Activated naive CD4-positive, alpha-beta T cell treated with anti-CD3 and anti-CD28 coated beads, Interleukin-2, amount 50 U/mL, for 72 hours (primary cell): Measurements from ENCODE around the gene APPBP2. TPM values are rescaled to one million over a fixed set of nuclear protein-coding genes. Genes with fewer than 3 reads are reported as not detected.

ENCODE experiments used
- ATAC-seq, 2 donors: fragments of 150-1000 bp; cut with Tn5 transposase; 2 replicates each; pipeline ENCODE4 v1.10.0; 2021; ENCODE audit warnings: mild to moderate bottlenecking in 2 of 2, moderate library complexity in 2 of 2
- DNase-seq, 2 donors: peaks; one replicate each; pipeline ENCODE4 v3.0.0; 2021 to 2022; ENCODE audit warnings: low spot score in 2 of 2
- H3K27ac Mint-ChIP-seq, 2 donors: one replicate each; pipeline ENCODE4 v1.8.0; 2022; ENCODE audit warnings: mild to moderate bottlenecking in 2 of 2, mixed read lengths in 2 of 2
- H3K36me3 Mint-ChIP-seq, 2 donors: one replicate each; pipeline ENCODE4 v1.8.0; 2022; ENCODE audit warnings: mixed read lengths in 2 of 2
- H3K9me3 Mint-ChIP-seq, 2 donors: one replicate each; pipeline ENCODE4 v1.8.0; 2022; ENCODE audit warnings: mixed read lengths in 2 of 2
- total RNA-seq, 2 donors: library from RNA; stranded (reverse); gene quantifications; one replicate each; pipeline ENCODE4 v1.2.3, GENCODE V29; 2022

The APPBP2 gene
- total RNA-seq, 2 donors from 2014 or later, result 24.5 to 28.8 TPM

- peak overlapping the region; percentile 2 to 22 for H3K27ac Mint-ChIP-seq
- peaks cover 3 to 4% of the 10 kb centered on the region in 2 donors for H3K9me3 Mint-ChIP-seq
- DNase-seq (no peak), ATAC-seq (no peak)
- H3K36me3 Mint-ChIP-seq, result peaks cover 6 to 25% of the 10 kb centered on the region in 2 donors
These were observed 54.6 kb downstream of the APPBP2 start for GRCh38 chr17:60471451-60471850.

DNA sequence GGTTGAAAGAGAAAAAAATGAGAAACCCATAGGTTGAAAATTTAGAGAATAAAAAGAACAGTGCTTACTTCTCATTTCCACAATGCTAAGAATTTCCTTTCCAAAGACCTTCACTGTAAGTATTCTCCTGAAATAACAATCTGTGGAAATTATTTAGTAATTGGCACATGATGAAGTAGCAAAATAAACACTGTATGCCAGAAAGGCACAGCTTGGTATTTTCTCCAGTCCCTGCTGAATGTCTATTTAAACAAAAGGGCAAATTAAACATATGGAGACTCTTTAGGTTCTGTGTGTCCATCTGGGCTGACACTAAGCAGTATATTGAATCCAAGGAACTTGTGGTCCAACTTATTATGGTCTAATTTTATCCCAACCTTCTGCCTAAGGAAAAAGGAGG is 57.7 kb downstream of the APPBP2 start:
- H3K9me3 Mint-ChIP-seq, result peaks cover 3 to 4% of the 10 kb centered on the region in 2 donors
- no peak overlapping the region for H3K27ac Mint-ChIP-seq
- ATAC-seq (no peak), DNase-seq (no peak)
- H3K36me3 Mint-ChIP-seq, result peaks cover 6 to 25% of the 10 kb centered on the region in 2 donors

- DNase-seq (no peak), ATAC-seq (no peak)
- Mint-ChIP-seq H3K27ac (no peak overlapping the region), H3K36me3 (no peaks in the 10 kb centered on the region), H3K9me3 (no peaks in the 10 kb centered on the region)
These were observed 61.7 kb downstream of the APPBP2 start for GRCh38 chr17:60464343-60464742.

DNA sequence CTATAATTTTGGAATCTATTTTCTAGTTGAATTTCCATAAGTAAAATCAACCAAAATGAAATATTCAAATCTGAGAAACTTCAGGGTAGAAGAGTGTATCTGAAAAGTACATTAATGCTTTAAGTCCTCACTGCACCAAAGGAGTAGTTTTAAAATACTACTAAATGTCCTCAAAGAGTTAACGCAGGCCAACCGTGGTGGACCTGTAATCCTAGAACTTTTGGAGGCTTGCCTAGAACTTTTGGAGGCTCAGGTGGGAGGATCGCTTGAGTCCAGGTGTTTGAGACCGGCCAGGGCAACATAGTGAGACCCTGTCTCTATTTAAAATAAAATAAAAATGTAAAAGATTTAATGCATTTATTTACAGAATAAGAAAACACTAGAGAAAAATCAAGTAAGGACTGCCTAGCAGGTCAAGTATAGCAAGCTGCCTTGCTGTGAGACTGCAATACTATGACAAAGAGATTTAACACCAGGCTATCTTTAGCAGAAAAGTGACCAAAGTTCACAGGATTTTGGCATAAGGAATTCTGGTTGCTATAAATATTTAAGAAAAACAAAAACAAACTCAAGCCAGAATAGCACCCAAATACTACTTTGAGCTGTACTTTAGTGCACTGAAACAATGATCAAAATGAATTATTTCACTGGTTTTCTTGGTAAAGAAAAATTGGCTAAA is 62.7 kb downstream of the APPBP2 start:
- Mint-ChIP-seq H3K27ac (no peak overlapping the region), H3K36me3 (no peaks in the 10 kb centered on the region), H3K9me3 (no peaks in the 10 kb centered on the region)
- no peak for DNase-seq
- no peak for ATAC-seq

- peaks cover 9 to 14% of the 10 kb centered on the region in 2 donors for H3K36me3 Mint-ChIP-seq
- no peak overlapping the region for H3K27ac Mint-ChIP-seq
These were observed 64.5 kb downstream of the APPBP2 start for GRCh38 chr17:60461584-60461983.

DNA sequence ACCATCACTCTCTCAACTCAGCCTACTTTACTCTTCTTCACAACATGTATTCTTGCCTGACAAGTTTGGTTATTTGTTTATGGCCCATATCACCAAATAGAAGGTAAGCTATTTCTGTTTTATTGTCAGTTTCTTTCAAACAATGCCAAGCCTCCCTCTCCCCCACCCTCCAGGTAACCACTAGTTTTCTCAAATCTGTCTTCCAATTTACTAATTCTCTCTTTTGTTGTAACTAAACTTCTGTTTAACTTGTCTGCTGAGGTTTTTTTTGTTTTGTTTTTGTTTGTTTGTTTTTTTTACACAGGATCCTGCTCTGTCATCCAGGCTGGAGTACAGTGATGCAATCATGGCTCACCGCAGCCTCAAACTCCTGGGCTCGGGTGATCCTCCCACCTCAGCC is 68.9 kb downstream of the APPBP2 start:
- H3K36me3 Mint-ChIP-seq, result peaks cover 9 to 18% of the 10 kb centered on the region in 2 donors

More at GRCh38 chr17:60461584-60461983, 64.5 kb downstream of the APPBP2 start:
- H3K9me3 Mint-ChIP-seq, result no peaks in the 10 kb centered on the region
- ATAC-seq (no peak), DNase-seq (no peak)

GRCh38 chr17:60455378-60455777 is 70.7 kb downstream of the APPBP2 start:
- Mint-ChIP-seq H3K36me3 (peaks cover 9 to 18% of the 10 kb centered on the region in 2 donors), H3K27ac (no peak overlapping the region), H3K9me3 (no peaks in the 10 kb centered on the region)
- no peak for ATAC-seq
- DNase-seq, result no peak

More for the DNA sequence above, 68.9 kb downstream of the APPBP2 start:
- DNase-seq (no peak), ATAC-seq (no peak)
- Mint-ChIP-seq H3K27ac (peak overlapping the region in 1 of 2 donors; percentile 17), H3K9me3 (no peaks in the 10 kb centered on the region)

GRCh38 chr17:60451965-60452364 is 74.1 kb downstream of the APPBP2 start:
- no peak for ATAC-seq
- Mint-ChIP-seq H3K36me3 (peaks cover 0 to 7% of the 10 kb centered on the region in 2 donors), H3K27ac (no peak overlapping the region), H3K9me3 (no peaks in the 10 kb centered on the region)
- no peak for DNase-seq

DNA sequence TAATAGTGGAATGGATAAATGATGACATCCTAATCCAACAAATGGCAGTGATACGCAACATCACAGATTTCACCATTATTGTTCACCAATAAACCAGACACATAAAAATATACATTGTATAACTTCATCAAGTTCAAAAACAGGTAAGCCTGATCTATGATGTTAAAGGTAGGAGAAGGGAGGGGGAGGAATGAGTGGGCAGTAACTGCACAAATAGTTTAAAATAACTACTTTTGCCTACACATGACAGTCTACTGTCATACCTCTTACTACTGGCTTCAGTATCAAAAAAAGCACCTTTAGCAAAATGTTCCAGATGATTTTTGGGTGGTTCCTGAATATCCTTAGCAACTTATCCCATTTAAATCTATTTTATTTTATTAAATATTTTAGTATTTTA is 75.0 kb downstream of the APPBP2 start:
- no peak for ATAC-seq
- no peaks in the 10 kb centered on the region for H3K9me3 Mint-ChIP-seq

GRCh38 chr17:60447375-60447774 is 78.7 kb downstream of the APPBP2 start:
- Mint-ChIP-seq H3K9me3 (no peaks in the 10 kb centered on the region), H3K27ac (no peak overlapping the region), H3K36me3 (no peaks in the 10 kb centered on the region)
- ATAC-seq (no peak), DNase-seq (no peak)

More for the DNA sequence above, 75.0 kb downstream of the APPBP2 start:
- H3K27ac Mint-ChIP-seq, result no peak overlapping the region
- no peaks in the 10 kb centered on the region for H3K36me3 Mint-ChIP-seq
- DNase-seq, result no peak

DNA sequence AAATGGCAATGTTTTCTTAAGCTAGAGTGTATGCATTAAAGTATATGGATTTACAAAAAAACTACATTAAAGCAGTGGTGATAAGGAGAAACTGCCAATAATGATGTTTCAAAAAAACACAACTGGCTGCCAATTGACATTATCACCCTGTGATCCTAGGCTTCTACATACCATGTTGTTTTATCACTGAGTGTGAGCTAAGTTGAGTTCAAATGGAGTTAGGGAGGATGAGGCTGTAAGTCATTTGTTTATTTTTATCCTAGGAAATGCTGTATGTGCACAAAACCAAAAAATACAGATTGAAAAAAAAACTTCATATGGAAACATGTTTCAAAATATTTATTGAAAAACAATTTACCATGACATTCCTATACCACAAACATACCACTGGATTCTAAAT is 80.9 kb downstream of the APPBP2 start:
- H3K27ac Mint-ChIP-seq, result peak overlapping the region in 1 of 2 donors; percentile 4
- no peak for DNase-seq
- H3K36me3 Mint-ChIP-seq, result no peaks in the 10 kb centered on the region
- no peaks in the 10 kb centered on the region for H3K9me3 Mint-ChIP-seq
- no peak for ATAC-seq

DNA sequence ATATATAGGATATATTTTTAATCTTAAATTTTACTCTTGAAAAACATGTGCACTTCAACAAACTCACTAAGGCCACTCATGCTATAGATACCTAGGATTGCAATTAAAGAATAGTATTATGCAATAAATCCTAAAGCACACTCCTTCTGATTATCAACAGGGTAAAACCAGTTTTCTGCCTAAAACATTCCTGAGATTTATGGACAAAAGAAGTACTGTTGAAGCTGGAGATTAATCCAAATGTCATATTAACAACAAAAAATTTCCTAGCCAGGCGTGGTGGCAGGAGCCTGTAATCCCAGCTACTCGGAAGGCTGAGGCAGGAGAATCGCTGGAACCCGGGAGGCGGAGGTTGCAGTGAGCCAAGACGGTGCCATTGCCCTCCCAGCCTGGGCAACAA is 82.3 kb downstream of the APPBP2 start:
- H3K27ac Mint-ChIP-seq, result no peak overlapping the region
- H3K9me3 Mint-ChIP-seq, result no peaks in the 10 kb centered on the region
- H3K36me3 Mint-ChIP-seq, result no peaks in the 10 kb centered on the region
- ATAC-seq (no peak), DNase-seq (no peak)

DNA sequence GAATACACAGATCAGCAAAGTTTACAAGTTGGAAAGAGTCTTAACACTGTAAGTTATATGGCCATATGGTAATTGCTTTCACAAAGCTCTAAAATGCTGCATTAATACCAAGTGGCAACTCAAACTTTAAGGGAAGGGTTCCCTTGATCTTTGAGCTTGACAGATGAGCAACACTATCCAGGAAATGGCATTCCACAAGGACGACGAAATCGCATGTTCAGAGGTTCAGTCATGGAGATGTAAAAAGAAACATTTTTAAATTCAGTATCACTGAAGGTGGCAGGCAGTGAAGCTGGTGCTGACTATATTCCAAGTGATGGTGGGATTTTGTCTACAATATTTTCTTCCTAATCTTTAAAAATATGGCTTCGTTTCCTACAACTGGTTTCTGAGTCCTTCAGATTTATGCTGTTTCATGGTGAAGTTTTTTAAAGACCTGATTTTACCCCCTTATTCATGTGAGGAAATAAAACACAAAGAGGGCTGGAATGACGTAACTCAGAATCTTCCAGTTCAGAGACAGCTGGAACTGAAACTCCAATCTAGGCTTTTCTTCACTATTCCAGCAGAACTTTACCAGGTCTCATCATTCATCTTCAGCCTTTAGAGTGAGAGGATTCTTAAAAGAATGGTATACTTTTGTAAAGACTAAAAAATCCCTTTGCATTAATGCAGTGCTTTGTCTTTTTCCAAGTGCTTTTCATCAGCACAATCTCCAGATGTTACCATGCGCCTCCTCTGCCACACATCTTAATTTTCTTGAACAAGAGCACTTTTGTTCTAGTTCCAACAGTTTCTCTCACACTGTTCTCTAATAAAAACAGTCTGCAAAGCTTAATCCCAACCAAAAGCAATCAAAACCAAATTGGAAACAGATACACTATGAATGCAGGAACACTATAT is 83.5 kb downstream of the APPBP2 start:
- no peak overlapping the region for H3K27ac Mint-ChIP-seq
- ATAC-seq (no peak), DNase-seq (no peak)
- no peaks in the 10 kb centered on the region for H3K9me3 Mint-ChIP-seq
- H3K36me3 Mint-ChIP-seq, result no peaks in the 10 kb centered on the region

- DNase-seq (no peak), ATAC-seq (peak in 1 of 2 donors; percentile 51)
- no peak overlapping the region for H3K27ac Mint-ChIP-seq
- H3K36me3 Mint-ChIP-seq, result no peaks in the 10 kb centered on the region
- H3K9me3 Mint-ChIP-seq, result no peaks in the 10 kb centered on the region
These were observed 86.5 kb downstream of the APPBP2 start for GRCh38 chr17:60439501-60439900.

GRCh38 chr17:60436676-60437075 is 89.4 kb downstream of the APPBP2 start:
- DNase-seq, result no peak
- no peak overlapping the region for H3K27ac Mint-ChIP-seq
- no peak for ATAC-seq
- no peaks in the 10 kb centered on the region for H3K36me3 Mint-ChIP-seq
- no peaks in the 10 kb centered on the region for H3K9me3 Mint-ChIP-seq

- no peaks in the 10 kb centered on the region for H3K36me3 Mint-ChIP-seq
- DNase-seq, result peak in 1 of 2 donors; percentile 65
- no peaks in the 10 kb centered on the region for H3K9me3 Mint-ChIP-seq
- peak; percentile 52 to 69 for ATAC-seq
- H3K27ac Mint-ChIP-seq, result no peak overlapping the region
These were observed 90.5 kb downstream of the APPBP2 start for GRCh38 chr17:60435244-60436167.
